H1 (cell line): ENCODE measurements around the gene FSCN2. TPM values are rescaled to one million over a fixed set of nuclear protein-coding genes. Genes with fewer than 3 reads are reported as not detected.
A peak's percentile ranks its signal among the peaks of the same experiment; 100 is the strongest.

Experiments
- CTCF ChIA-PET: fragments of 300-600 bp; sonication (Branson Sonifier 250); formaldehyde crosslinking; loops from one replicate; lab custom pipeline; 2021; ENCODE audit not compliant: partially characterized antibody; lab: Charles Lee
- POLR2A ChIA-PET: fragments of 300-600 bp; sonication (Branson Sonifier 250); formaldehyde crosslinking; loops from one replicate; lab custom pipeline; 2021; ENCODE audit warnings: inconsistent platforms; ENCODE audit not compliant: partially characterized antibody; lab: Charles Lee
- DNase-seq, 2 experiments: peaks; one replicate each; pipeline versions ENCODE4 v3.0.0 to v3.0.0-alpha.2; 2010 to 2022; ENCODE audit warnings: low spot score in 2 of 2, low read depth in 1 of 2, mixed read lengths in 1 of 2
- FAIRE-seq: peaks from 2 replicates; lab custom pipeline; 2011; peaks lifted over from hg19 to GRCh38; lab: Jason Lieb, UNC
- H2AFZ ChIP-seq: 2 replicates; pipeline ENCODE4 v1.8.1; 2012; ENCODE audit warnings: low read length, inconsistent platforms
- H2AK5ac ChIP-seq: 2 replicates; pipeline ENCODE4 v1.6.1; 2013; ENCODE audit warnings: low read depth, low read length
- H2BK120ac ChIP-seq: replicated peaks from 2 replicates; pipeline ENCODE3; 2013; ENCODE audit warnings: low read depth, low read length, inconsistent platforms
- H2BK12ac ChIP-seq: 2 replicates; pipeline ENCODE4 v1.6.1; 2013; ENCODE audit warnings: low read depth, low read length
- H2BK15ac ChIP-seq: 2 replicates; pipeline ENCODE4 v1.6.1; 2013; ENCODE audit warnings: low read length
- H2BK20ac ChIP-seq: 2 replicates; pipeline ENCODE4 v1.6.1; 2013; ENCODE audit warnings: low read length
- H2BK5ac ChIP-seq: 2 replicates; pipeline ENCODE4 v1.6.1; 2013; ENCODE audit warnings: low read depth, low read length
- H3K14ac ChIP-seq: 2 replicates; pipeline ENCODE4 v1.6.1; 2013; ENCODE audit warnings: inconsistent platforms; ENCODE audit not compliant: insufficient read length
- H3K18ac ChIP-seq: 2 replicates; pipeline ENCODE4 v1.6.1; 2013; ENCODE audit warnings: low read length; ENCODE audit errors: extremely low read depth
- H3K23ac ChIP-seq: 2 replicates; pipeline ENCODE4 v1.6.1; 2013; ENCODE audit warnings: inconsistent platforms; ENCODE audit not compliant: insufficient read length
- H3K23me2 ChIP-seq: 2 replicates; pipeline ENCODE4 v1.6.1; 2013; ENCODE audit warnings: low read depth, low read length
- H3K27ac ChIP-seq: 2 replicates; pipeline ENCODE4 v1.6.1; 2011; ENCODE audit warnings: low read depth, low read length, inconsistent platforms
- H3K27me3 ChIP-seq, 4 experiments: replicated peaks in 1 of 4; 1 replicate in 1 of 4; 2 replicates in 3 of 4; pipeline versions ENCODE4 v1.6.1 to v1.8.1; 2011 to 2013; ENCODE audit warnings: low read length in 3 of 4, mild to moderate bottlenecking in 3 of 4, inconsistent platforms in 2 of 4, mixed read lengths in 2 of 4, moderate library complexity in 1 of 4; ENCODE audit not compliant: control insufficient read depth in 3 of 4, insufficient read depth in 3 of 4; ENCODE audit errors: extremely low read depth in 1 of 4
- H3K36me3 ChIP-seq, 4 experiments: 2 replicates each; pipeline versions ENCODE4 v1.6.1 to v1.8.1; 2011 to 2013; ENCODE audit warnings: mild to moderate bottlenecking in 4 of 4, low read length in 3 of 4, moderate library complexity in 2 of 4, control low read depth in 1 of 4, inconsistent platforms in 1 of 4; ENCODE audit not compliant: insufficient read depth in 4 of 4, control insufficient read depth in 2 of 4
- H3K4ac ChIP-seq: replicated peaks from 2 replicates; pipeline ENCODE3; 2013; ENCODE audit warnings: low read length, low read depth, mixed read lengths, inconsistent platforms; ENCODE audit not compliant: insufficient read length
- H3K4me1 ChIP-seq, 4 experiments: replicated peaks in 1 of 4; 1 replicate in 1 of 4; 2 replicates in 3 of 4; pipeline versions ENCODE4 v1.6.1 to v1.8.1; 2011 to 2013; ENCODE audit warnings: low read length in 3 of 4, inconsistent platforms in 2 of 4, mixed read lengths in 1 of 4; ENCODE audit not compliant: insufficient read depth in 4 of 4, control insufficient read depth in 3 of 4
- H3K4me2 ChIP-seq, 2 experiments: 2 replicates each; pipeline versions ENCODE4 v1.6.1 to v1.8.1; 2011 to 2013; ENCODE audit warnings: low read depth in 2 of 2, low read length in 2 of 2, control low read depth in 1 of 2, inconsistent platforms in 1 of 2, mild to moderate bottlenecking in 1 of 2; ENCODE audit not compliant: insufficient read depth in 1 of 2
- H3K4me3 ChIP-seq, 4 experiments: fragments of 200-600, 300-600 bp in 1 of 4; sonication (generic), shearing (Covaris generic), sonication (Bioruptor Twin) in 1 of 4; 2 replicates each; pipeline versions ENCODE4 v1.5.1 to v1.8.1; 2011 to 2016; ENCODE audit warnings: low read length in 4 of 4, low read depth in 3 of 4, control low read depth in 2 of 4, inconsistent platforms in 2 of 4, mild to moderate bottlenecking in 2 of 4, mixed read lengths in 1 of 4, moderate library complexity in 1 of 4; ENCODE audit not compliant: insufficient read depth in 2 of 4; ENCODE audit errors: extremely low read depth in 1 of 4
- H3K56ac ChIP-seq: replicated peaks from 2 replicates; pipeline ENCODE3; 2013; ENCODE audit warnings: low read depth, mild to moderate bottlenecking, mixed read lengths, low read length, inconsistent platforms; ENCODE audit not compliant: insufficient read length
- H3K79me1 ChIP-seq: 2 replicates; pipeline ENCODE4 v1.6.1; 2013; ENCODE audit warnings: low read depth, low read length, control low read depth
- H3K79me2 ChIP-seq, 2 experiments: 2 replicates each; pipeline versions ENCODE4 v1.6.1 to v1.8.1; 2012 to 2013; ENCODE audit warnings: low read length in 2 of 2, mild to moderate bottlenecking in 2 of 2, inconsistent platforms in 1 of 2; ENCODE audit not compliant: insufficient read depth in 2 of 2, control insufficient read depth in 1 of 2
- H3K9ac ChIP-seq, 4 experiments: replicated peaks in 1 of 4; 1 replicate in 1 of 4; 2 replicates in 3 of 4; pipeline versions ENCODE4 v1.6.1 to v1.8.1; 2011 to 2013; ENCODE audit warnings: low read depth in 3 of 4, low read length in 3 of 4, control low read depth in 2 of 4, mild to moderate bottlenecking in 2 of 4, moderate library complexity in 2 of 4, inconsistent platforms in 1 of 4; ENCODE audit errors: extremely low read depth in 1 of 4
- H3K9me3 ChIP-seq, 2 experiments: 2 replicates each; pipeline versions ENCODE4 v1.6.1 to v1.8.1; 2012 to 2013; ENCODE audit warnings: mild to moderate bottlenecking in 2 of 2, moderate library complexity in 2 of 2, control low read depth in 1 of 2, inconsistent platforms in 1 of 2, low read depth in 1 of 2, low read length in 1 of 2, mixed read lengths in 1 of 2; ENCODE audit not compliant: insufficient read depth in 2 of 2
- H4K20me1 ChIP-seq, 2 experiments: replicated peaks in 1 of 2; 2 replicates each; pipeline versions ENCODE3 to v1.8.1; 2011 to 2013; ENCODE audit warnings: inconsistent platforms in 2 of 2, low read length in 2 of 2, mild to moderate bottlenecking in 1 of 2; ENCODE audit not compliant: insufficient read depth in 2 of 2, control insufficient read depth in 1 of 2
- H4K5ac ChIP-seq: 2 replicates; pipeline ENCODE4 v1.6.1; 2013; ENCODE audit warnings: low read length, low read depth, mixed read lengths, inconsistent platforms; ENCODE audit not compliant: insufficient read length
- H4K8ac ChIP-seq: 2 replicates; pipeline ENCODE4 v1.8.0; 2013; ENCODE audit warnings: mild to moderate bottlenecking, moderate library complexity, low read length, inconsistent platforms; ENCODE audit not compliant: insufficient read depth; ENCODE audit errors: extremely low read depth
- H4K91ac ChIP-seq: replicated peaks from 2 replicates; pipeline ENCODE3; 2013; ENCODE audit warnings: low read length, mixed read lengths, inconsistent platforms; ENCODE audit not compliant: insufficient read length
- HDAC2 ChIP-seq, 2 experiments: fragments of 300-600 bp in 1 of 2; sonication (generic) in 1 of 2; IDR thresholded peaks; 2 replicates each; pipeline ENCODE4 v1.6.1; 2011 to 2012; ENCODE audit warnings: low read depth in 2 of 2, low read length in 2 of 2, mild to moderate bottlenecking in 2 of 2, moderate library complexity in 2 of 2, borderline replicate concordance in 1 of 2, inconsistent platforms in 1 of 2
- JUND ChIP-seq: IDR thresholded peaks from 2 replicates; pipeline ENCODE4 v1.6.1; 2011; ENCODE audit warnings: mild to moderate bottlenecking, improper control_type of control experiment, low read length
- KDM4A ChIP-seq: IDR thresholded peaks from one replicate; pipeline ENCODE4 v1.7.1; 2012; ENCODE audit warnings: low read depth, mild to moderate bottlenecking, moderate library complexity, low read length, inconsistent platforms; ENCODE audit not compliant: severe bottlenecking
- KDM5A ChIP-seq: fragments of 200-600 bp; IDR thresholded peaks from 2 replicates; pipeline ENCODE4 v1.7.1; 2012; ENCODE audit warnings: mild to moderate bottlenecking, low read length, inconsistent platforms, mixed read lengths
- MAFK ChIP-seq: IDR thresholded peaks from 2 replicates; pipeline ENCODE4 v1.6.1; 2012; ENCODE audit warnings: low read depth, mild to moderate bottlenecking, improper control_type of control experiment, low read length
- POLR2AphosphoS5 ChIP-seq: IDR thresholded peaks from 2 replicates; pipeline ENCODE4 v1.6.1; 2011; ENCODE audit warnings: low read depth, low read length
- RAD21 ChIP-seq, 2 experiments: IDR thresholded peaks in 1 of 2; conservative IDR thresholded peaks in 1 of 2; 2 replicates each; pipeline ENCODE4 v1.6.1; 2011; ENCODE audit warnings: low read depth in 2 of 2, low read length in 2 of 2, improper control_type of control experiment in 1 of 2, inconsistent platforms in 1 of 2, mild to moderate bottlenecking in 1 of 2, moderate library complexity in 1 of 2
- RXRA ChIP-seq: IDR thresholded peaks from 2 replicates; pipeline ENCODE4 v1.6.1; 2011; ENCODE audit warnings: low read depth, mild to moderate bottlenecking, low read length, moderate library complexity; ENCODE audit not compliant: insufficient read depth
- SUZ12 ChIP-seq: fragments of 200-600 bp; sonication (generic); IDR thresholded peaks from 2 replicates; pipeline ENCODE4 v1.6.1; 2012; ENCODE audit warnings: mild to moderate bottlenecking, inconsistent platforms, low read length, moderate library complexity, mixed read lengths
- WGBS, 2 experiments: shearing (Covaris generic) in 1 of 2; methylation state at CpG; one replicate each; pipeline versions ENCODE4 v1.1.6 to v1.1.7; 2013 to 2015; ENCODE audit warnings: low lambda C conversion rate in 2 of 2, mixed read lengths in 2 of 2, inconsistent platforms in 1 of 2, low coverage in 1 of 2, missing lambda C conversion rate in 1 of 2; ENCODE audit not compliant: insufficient replicate concordance in 2 of 2, insufficient coverage in 1 of 2, insufficient read length in 1 of 2; ENCODE audit errors: extremely low coverage in 1 of 2, missing lambda C conversion rate in 1 of 2; 5-methylcytosine and 5-hydroxymethylcytosine counted together
- polyA plus RNA-seq, 7 experiments: library from polyadenylated mRNA; depleted of rRNA in 3 of 7; stranded (reverse) in 5 of 7; unstranded in 2 of 7; fragments of >200 nt in 5 of 7; fragments of 200-250 nt in 2 of 7; gene quantifications; 1 replicate in 5 of 7; 2 replicates in 1 of 7; 4 replicates in 1 of 7; pipeline versions ENCODE4 v1.2.1 to v1.2.3, GENCODE V29; 2011 to 2013; ENCODE audit warnings: missing spikeins in 2 of 7, mixed read lengths in 2 of 7
- total RNA-seq: library from RNA; stranded (reverse); fragmentation: NEBNext Ultra II Directional; extraction: Animal tissue kit (Norgen Biotek cat#: 25700); gene quantifications from 2 replicates; pipeline ENCODE4 v1.2.1, GENCODE V29; 2021
- TF ChIP-seq, protein P1 (sequence below): IDR thresholded peaks from 2 replicates; pipeline ENCODE4 v1.6.1; 2012; ENCODE audit warnings: inconsistent platforms

Gene FSCN2
- total and polyA plus RNA-seq, 2 of the 8 experiments (the other 6 are each of a cell fraction or from before 2014, with no cell fraction given), result 0.18 to 0.30 TPM

DNA sequence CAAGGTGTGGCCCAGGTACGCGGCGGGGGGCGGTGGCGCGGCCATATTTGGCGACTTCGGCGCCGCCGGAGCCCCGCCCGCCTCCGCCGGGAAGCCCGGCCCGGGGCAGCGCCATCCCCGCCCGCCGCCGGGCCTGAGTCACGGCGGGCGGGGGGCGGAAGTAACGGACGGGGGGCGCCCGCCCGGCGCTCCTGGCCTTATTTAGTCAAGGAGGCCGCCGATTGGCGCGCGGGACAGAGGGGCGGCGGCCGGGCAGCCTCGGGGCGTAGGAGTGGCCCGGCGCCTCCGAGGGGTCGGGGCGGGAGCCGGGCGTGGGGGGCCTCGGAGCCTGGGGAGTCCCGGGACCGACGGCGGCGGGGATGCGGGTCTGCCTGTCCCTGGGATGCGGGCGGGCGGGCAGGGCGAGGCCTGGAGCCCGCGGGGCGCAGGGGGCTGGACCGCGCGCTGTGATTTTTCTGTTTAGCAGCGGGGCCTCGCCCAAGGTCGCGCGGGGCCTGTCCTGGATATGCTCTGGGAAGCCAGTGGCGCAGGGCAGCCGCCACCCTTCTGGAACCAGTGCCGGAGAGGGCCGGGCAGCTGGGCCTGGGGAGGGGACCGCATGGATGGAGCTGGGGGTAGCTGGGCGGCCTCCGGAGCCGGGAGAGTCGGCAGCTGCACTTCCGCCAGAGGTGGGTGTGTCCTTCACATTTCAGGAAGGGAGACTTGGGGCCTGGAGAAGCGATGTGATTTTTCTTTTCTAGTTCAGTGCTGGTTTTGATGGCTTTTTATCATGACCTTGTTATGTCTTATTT is 13.2 kb upstream of the FSCN2 start:
- peak overlapping the region; percentile 56 to 75 (median 68) for H3K4me3 ChIP-seq
- peak overlapping the region; percentile 75 to 85 for H3K4me2 ChIP-seq
- no peak overlapping the region for H2BK120ac ChIP-seq
- H3K23ac ChIP-seq, result no peak overlapping the region
- peak overlapping the region; percentile 94 for H3K4ac ChIP-seq
- H3K56ac ChIP-seq, result peak overlapping the region; percentile 92
- CTCF ChIA-PET, result interaction anchor here (1.2 to 5.2 kb wide), 3 partner anchors 13 to 30 kb away, joined by 3 to 33 read pairs (median 12); partner anchors contain the start of gene FSCN2
- FAIRE-seq, result no peak
- H4K8ac ChIP-seq, result peak overlapping the region; percentile 74
- H3K79me2 ChIP-seq, result peaks cover 24 to 39% of the 10 kb centered on the region in 2 experiments
- peaks cover 0 to 40% (median 23%) of the 10 kb centered on the region in 4 experiments; a peak in 6 of 7 replicates for H3K4me1 ChIP-seq
- H3K14ac ChIP-seq, result no peak overlapping the region
- peak overlapping the region; percentile 85 for H4K91ac ChIP-seq
- peaks cover 18 to 22% (median 20%) of the 10 kb centered on the region in 4 experiments; a peak in 7 of 8 replicates for H3K36me3 ChIP-seq
- peak overlapping the region; percentile 86 for H4K5ac ChIP-seq
- no peak overlapping the region for H2BK20ac ChIP-seq
- POLR2A ChIA-PET, result interaction anchor here (0.7 to 35.8 kb wide), 23 partner anchors 1 to 395 kb away, joined by 3 to 1004 read pairs (median 5); partner anchors contain the start of genes ACTG1, FAAP100 and FSCN2
- H3K27me3 ChIP-seq, result peaks cover 0 to 25% (median 15%) of the 10 kb centered on the region in 4 experiments; a peak in 5 of 7 replicates
- WGBS, 2 experiments, result 5% methylated on average over 10 of the region's 82 CpGs; no CpG with 5 or more reads in 1 of the 2 experiments
- H2AK5ac ChIP-seq, result no peak overlapping the region
- peaks cover 14% of the 10 kb centered on the region for H3K79me1 ChIP-seq
- H2BK15ac ChIP-seq, result no peak overlapping the region
- H3K9ac ChIP-seq, result peak overlapping the region; percentile 45 to 70 (median 56); a peak in 6 of 7 replicates
- H2AFZ ChIP-seq, result no peak overlapping the region
- peak overlapping the region; percentile 14; the same call in 1 of the 2 replicates for H3K27ac ChIP-seq
- peak in 1 of 2 experiments; percentile 88 for DNase-seq
- peak overlapping the region; percentile 39; the same call in 1 of the 2 replicates for H2BK12ac ChIP-seq
- no peaks in the 10 kb centered on the region for H3K9me3 ChIP-seq
- peaks cover 39% of the 10 kb centered on the region for H3K23me2 ChIP-seq
- peaks cover 22 to 28% of the 10 kb centered on the region in 2 experiments for H4K20me1 ChIP-seq
- H2BK5ac ChIP-seq, result peak overlapping the region; percentile 60; the same call in 1 of the 2 replicates
- peak overlapping the region; percentile 90 for H3K18ac ChIP-seq
- 0 out of 2 replicates have a peak, but pooled peaks have one; percentile 26 for TF ChIP-seq POLR2AphosphoS5
- TF ChIP-seq RXRA, result no peak
- TF ChIP-seq KDM4A, result no peak
- TF ChIP-seq HDAC2 (IDR thresholded peaks at IDR 0.05; ENCODE audit: borderline replicate concordance in 1 of 2, low read depth in 2 of 2, low read length in 2 of 2), result no peak
- TF ChIP-seq MAFK, result no peak
- TF ChIP-seq RAD21 (IDR thresholded peaks at IDR 0.05 in 1 of 2, conservative IDR thresholded peaks at IDR 0.05 in 1 of 2; ENCODE audit: low read depth in 2 of 2, low read length in 2 of 2), result no peak
- TF ChIP-seq JUND, result no peak
- TF ChIP-seq SUZ12, result no peak
- TF ChIP-seq KDM5A, result no peak
- TF ChIP-seq, protein P1, sequence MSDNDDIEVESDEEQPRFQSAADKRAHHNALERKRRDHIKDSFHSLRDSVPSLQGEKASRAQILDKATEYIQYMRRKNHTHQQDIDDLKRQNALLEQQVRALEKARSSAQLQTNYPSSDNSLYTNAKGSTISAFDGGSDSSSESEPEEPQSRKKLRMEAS, result peak; percentile 43; the same call in 1 of the 2 replicates
